HG03469 (cell line): ENCODE data around the gene DRD1.
"Not testable (repeated sequence)": the region's sequence is repeated elsewhere in the genome, so short reads cannot be mapped to it uniquely, and the experiment has no call there.

Experiments
- ATAC-seq: cut with Tn5 transposase; IDR thresholded peaks from one replicate; pipeline ENCODE4 v1.9.1; 2021; ENCODE audit warnings: mild to moderate bottlenecking, moderate library complexity, moderate number of reproducible peaks; ENCODE audit not compliant: unreplicated experiment

The DRD1 gene

DNA sequence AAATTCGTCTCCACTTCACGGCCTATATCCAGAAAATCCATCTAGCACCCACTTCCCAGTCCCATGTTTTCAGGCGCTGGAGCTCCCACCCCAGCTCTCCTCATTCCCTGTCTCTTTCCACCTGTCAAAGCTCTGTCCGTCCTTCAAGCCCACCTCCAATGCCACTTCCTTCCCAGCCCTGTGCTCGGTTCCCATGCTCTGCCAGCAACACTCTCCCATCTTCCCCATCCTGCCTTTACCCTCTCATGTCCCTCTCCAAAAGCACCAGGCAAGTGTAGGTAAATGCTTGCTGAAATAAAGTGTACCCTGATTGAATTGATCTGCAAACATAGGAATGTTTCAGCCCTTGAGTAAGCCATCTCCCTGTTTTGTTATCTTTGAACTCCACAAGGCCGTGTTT lies 9.2 kb downstream of the DRD1 start:
- ATAC-seq = no peak

- ATAC-seq = no peak
These were observed 16.2 kb downstream of the DRD1 start for GRCh38 chr5:175427762-175428161.

GRCh38 chr5:175424594-175424993 lies 19.4 kb downstream of the DRD1 start:
- not testable (repeated sequence) for ATAC-seq

DNA sequence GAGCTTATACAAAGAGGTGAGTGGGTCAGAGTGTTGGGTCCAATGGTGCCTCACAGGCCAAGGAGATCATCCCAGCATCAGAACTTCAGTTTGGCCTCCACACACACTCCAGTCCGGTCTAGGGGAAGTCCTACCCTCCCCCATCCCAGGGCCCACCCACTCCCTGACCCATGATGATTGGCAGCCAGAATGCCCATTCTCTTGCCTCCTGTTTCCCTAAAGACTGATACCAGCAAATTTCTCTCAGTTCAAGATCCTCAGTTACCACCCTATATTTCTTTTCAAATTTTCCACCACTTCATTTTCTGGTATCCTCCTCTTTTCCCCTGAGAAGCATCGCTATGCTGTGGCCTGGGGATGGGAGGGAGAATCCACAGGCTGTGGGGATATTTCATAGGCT lies 21.9 kb downstream of the DRD1 start:
- ATAC-seq = no peak

- ATAC-seq = no peak
These were observed 23.6 kb downstream of the DRD1 start for GRCh38 chr5:175420383-175420782.

DNA sequence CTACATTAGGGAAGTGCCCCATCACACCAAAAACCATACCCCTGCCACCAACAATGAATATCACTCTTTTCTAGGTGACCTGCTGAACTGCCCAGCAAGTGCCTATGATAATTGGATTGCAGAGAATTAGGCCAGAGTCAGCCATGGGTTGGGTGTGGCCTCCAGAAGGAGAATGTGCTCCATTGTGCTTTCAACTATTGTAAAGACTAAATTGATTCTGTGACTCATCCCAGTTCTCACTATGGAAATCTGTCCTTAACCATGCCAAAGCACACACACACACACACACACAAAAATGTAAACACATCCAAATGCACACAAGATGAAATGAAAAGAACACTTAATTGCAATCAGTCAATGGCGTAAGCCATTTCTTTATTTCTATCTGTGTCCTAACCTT lies 25.7 kb downstream of the DRD1 start:
- ATAC-seq = no peak

- ATAC-seq = no peak
These were observed 26.6 kb downstream of the DRD1 start for GRCh38 chr5:175417384-175417783.

DNA sequence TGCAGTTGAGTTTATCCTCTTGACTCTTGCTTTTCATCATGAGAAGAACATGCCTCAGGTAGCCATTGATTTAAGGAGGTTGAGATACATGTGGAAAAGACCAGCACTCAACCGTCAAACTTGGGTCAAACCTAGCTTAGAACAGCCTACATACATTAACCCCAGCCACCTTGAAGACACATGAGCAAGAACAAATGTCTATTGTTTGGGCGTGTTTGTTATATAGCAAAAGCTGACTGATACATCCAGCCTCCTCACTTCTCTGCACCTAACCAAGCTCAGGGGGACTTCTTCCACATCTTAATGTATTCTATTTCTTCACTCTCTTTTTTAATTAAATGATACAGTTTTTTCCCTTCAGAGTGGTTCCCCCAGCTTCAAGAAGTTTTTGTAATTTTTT lies 28.7 kb downstream of the DRD1 start:
- no peak for ATAC-seq

DNA sequence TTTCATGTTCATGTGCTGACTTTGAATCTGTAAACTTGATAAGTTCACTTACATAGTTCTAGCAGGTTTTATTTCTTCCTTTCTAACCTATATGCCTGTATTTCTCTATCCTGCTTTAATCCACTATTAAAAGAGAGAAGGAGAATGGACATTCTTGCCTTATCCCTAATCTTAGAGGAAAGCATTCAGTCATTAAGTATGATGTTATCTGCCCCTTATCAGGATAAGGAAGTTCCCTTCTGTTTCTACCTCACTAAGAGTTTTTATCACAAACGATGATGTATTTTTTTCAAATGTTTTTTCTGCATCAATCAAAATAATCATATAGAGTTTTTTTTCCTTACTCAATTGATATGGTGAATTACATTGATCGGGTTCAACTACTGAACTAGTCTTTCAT lies 33.1 kb downstream of the DRD1 start:
- no peak for ATAC-seq

GRCh38 chr5:175406300-175406699 lies 37.7 kb downstream of the DRD1 start:
- no peak for ATAC-seq

GRCh38 chr5:175397590-175398297 lies 46.2 kb downstream of the DRD1 start:
- not testable (repeated sequence) for ATAC-seq

DNA sequence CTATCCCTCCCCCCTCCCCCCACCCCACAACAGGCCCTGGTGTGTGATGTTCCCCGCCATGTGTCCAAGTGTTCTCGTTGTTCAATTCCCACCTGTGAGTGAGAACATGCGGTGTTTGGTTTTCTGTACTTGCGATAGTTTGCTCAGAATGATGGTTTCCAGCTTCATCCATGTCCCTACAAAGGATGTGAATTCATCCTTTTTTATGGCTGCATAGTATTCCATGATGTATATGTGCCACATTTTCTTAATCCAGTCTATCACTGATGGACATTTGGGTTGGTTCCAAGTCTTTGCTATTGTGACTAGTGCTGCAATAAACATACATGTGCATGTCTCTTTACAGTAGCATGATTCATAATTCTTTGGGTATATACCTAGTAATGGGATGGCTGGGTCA lies 48.6 kb downstream of the DRD1 start:
- ATAC-seq = not testable (repeated sequence)

DNA sequence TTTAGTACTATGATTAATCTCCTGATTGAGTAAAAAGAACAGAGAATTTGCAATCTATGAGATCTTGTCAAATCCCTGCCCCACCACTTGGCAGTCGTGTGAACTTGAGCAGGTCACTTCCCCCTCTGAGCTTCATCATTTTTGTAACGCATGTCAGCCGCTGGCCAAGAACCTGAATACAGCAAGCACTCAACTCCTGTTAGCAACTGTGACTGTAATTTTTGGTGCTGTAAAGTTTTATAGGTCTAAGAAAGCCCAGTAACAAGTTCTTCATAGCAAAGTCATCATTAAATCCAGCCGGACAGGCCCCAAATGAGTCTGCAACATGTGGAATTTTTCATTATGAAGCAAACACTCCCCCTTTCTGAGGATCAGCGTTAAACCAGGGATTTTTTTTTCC lies 49.4 kb downstream of the DRD1 start:
- ATAC-seq = no peak

- no peak for ATAC-seq
These were observed 50.1 kb downstream of the DRD1 start for GRCh38 chr5:175393897-175394296.

DNA sequence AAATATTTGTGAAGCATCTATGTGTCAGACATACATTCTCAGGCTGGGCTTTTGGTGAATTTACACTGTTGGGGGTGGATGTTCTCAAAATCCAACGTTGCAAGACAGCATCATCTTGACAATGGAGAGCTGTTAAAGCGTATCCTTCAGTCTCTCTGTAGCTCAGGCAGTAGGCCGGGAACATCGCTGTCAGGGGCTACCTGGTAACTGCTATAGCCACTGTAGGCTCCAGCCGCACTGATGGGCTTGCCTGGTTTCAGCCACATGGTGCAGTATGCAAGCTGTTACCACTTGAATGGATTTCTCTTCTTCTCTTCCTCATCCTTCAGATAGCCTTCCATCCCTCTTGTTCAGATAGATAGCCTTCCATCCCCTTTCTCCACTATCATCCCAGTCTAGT lies 51.7 kb downstream of the DRD1 start:
- ATAC-seq = no peak

DNA sequence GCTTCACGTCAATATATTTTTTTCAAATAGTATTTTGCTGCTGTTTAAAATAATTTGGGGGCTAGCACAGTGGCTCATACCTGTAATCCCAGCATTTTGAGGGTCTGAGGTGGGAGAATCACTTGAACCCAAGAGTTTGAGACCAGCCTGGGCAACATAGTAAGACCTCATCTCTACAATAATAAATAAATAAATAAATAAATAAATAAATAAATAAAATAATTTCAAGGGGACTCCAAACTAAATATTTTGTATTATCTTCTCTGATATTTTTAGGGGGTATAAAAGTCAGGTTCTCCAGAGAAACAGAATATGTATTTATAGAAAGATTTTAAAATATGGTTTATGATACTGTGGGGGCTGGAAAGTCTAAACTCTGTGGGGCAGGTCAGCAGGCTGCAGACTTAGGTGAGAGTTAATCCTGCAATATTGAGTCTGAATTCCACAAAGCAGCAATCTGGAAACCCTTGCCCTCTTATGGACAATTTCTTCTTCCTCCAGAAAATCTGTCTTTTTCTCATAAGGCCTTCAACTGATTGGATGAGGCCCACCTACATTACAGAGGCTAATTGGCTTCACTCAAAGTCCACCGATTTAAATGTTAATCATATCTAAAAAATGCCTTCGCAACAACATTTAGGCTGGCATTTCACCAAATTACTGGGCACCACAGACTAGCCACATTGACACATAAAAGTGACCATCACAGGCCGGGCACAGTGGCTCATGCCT lies 53.5 kb downstream of the DRD1 start:
- no peak for ATAC-seq
